ENCODE measurements around the gene MCOLN2.
"Not testable (repeated sequence)": the region's sequence is repeated elsewhere in the genome, so short reads cannot be mapped to it uniquely, and the experiment has no call there.

Gene MCOLN2

DNA sequence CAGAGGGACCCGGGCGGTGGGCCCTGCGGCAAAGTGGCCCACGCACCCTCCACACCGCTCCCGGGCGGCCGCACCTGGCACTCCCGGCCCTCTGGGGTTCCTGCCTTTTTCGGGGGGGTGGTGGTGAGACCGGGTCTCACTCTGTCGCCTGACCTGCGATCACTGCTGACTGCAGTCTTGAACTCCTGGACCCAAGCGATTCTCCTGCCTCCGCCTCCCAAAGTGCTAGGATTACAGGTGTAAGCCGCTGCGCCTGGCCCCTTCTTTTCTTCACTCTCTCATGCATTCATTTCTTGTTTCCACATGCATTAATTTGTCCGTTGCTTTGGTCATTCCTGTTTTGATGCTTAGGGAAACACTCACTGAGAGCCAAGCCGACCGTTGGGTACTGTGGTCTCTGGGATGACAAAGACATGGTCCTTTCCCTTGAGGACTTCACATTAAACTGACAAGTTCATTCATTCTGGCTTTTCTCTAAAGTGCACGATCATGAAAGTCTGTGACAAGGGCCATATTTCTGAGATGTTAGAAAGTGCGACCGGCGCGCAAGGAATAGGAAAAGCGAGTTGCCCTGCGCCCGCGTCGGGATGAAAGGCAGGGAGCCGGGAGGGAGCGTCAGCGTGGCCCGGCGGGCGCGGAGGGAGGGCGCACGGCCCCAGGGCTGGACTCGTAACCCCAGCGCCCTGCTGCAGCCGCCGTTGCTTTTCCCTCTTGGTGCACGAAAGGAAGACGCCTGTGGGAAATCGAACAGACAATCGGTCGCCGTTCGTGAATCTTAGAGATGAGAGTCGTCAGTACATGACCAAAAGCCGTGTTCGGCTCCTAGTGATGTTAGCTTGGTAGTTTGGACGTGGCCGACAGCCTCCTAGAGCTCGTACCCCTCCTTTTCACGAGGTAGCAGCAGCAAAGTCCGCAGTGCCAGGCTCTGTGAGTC lies 1.0 kb upstream of the MCOLN2 start:
- ATAC-seq (ENCODE audit: low read depth) (peak; percentile 47), DNase-seq (ENCODE audit: low spot score) (no peak)
- H3K4me3 ChIP-seq (ENCODE audit: severe bottlenecking) = peak overlapping the region; percentile 34
- TF ChIP-seq, protein P1, sequence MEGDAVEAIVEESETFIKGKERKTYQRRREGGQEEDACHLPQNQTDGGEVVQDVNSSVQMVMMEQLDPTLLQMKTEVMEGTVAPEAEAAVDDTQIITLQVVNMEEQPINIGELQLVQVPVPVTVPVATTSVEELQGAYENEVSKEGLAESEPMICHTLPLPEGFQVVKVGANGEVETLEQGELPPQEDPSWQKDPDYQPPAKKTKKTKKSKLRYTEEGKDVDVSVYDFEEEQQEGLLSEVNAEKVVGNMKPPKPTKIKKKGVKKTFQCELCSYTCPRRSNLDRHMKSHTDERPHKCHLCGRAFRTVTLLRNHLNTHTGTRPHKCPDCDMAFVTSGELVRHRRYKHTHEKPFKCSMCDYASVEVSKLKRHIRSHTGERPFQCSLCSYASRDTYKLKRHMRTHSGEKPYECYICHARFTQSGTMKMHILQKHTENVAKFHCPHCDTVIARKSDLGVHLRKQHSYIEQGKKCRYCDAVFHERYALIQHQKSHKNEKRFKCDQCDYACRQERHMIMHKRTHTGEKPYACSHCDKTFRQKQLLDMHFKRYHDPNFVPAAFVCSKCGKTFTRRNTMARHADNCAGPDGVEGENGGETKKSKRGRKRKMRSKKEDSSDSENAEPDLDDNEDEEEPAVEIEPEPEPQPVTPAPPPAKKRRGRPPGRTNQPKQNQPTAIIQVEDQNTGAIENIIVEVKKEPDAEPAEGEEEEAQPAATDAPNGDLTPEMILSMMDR (IDR thresholded peaks at IDR 0.05; ENCODE audit: poor library complexity, severe bottlenecking) = no peak
- H3K27ac ChIP-seq (ENCODE audit: poor library complexity, severe bottlenecking) = no peak overlapping the region
- no peaks in the 10 kb centered on the region for H3K36me3 ChIP-seq (ENCODE audit: low read depth)
- H3K9me3 ChIP-seq (ENCODE audit: severe bottlenecking) = no peaks in the 10 kb centered on the region
- H3K27me3 ChIP-seq (ENCODE audit: insufficient read depth, poor library complexity, severe bottlenecking) = peaks cover 42% of the 10 kb centered on the region
- no peaks in the 10 kb centered on the region for H3K4me1 ChIP-seq (ENCODE audit: insufficient read depth, poor library complexity, severe bottlenecking)

- Histone ChIP-seq H3K4me3 (ENCODE audit: severe bottlenecking) (no peak overlapping the region), H3K36me3 (ENCODE audit: low read depth) (no peaks in the 10 kb centered on the region), H3K27ac (ENCODE audit: poor library complexity, severe bottlenecking) (no peak overlapping the region), H3K27me3 (ENCODE audit: insufficient read depth, poor library complexity, severe bottlenecking) (peaks cover 31% of the 10 kb centered on the region), H3K4me1 (ENCODE audit: insufficient read depth, poor library complexity, severe bottlenecking) (no peaks in the 10 kb centered on the region), H3K9me3 (ENCODE audit: severe bottlenecking) (no peaks in the 10 kb centered on the region)
- TF ChIP-seq, protein P1 (IDR thresholded peaks at IDR 0.05; ENCODE audit: poor library complexity, severe bottlenecking) = no peak
- ATAC-seq (ENCODE audit: low read depth) (no peak), DNase-seq (ENCODE audit: low spot score) (no peak)
Measured at GRCh38 chr1:84995484-84996334, 1.2 kb downstream of the MCOLN2 start.

DNA sequence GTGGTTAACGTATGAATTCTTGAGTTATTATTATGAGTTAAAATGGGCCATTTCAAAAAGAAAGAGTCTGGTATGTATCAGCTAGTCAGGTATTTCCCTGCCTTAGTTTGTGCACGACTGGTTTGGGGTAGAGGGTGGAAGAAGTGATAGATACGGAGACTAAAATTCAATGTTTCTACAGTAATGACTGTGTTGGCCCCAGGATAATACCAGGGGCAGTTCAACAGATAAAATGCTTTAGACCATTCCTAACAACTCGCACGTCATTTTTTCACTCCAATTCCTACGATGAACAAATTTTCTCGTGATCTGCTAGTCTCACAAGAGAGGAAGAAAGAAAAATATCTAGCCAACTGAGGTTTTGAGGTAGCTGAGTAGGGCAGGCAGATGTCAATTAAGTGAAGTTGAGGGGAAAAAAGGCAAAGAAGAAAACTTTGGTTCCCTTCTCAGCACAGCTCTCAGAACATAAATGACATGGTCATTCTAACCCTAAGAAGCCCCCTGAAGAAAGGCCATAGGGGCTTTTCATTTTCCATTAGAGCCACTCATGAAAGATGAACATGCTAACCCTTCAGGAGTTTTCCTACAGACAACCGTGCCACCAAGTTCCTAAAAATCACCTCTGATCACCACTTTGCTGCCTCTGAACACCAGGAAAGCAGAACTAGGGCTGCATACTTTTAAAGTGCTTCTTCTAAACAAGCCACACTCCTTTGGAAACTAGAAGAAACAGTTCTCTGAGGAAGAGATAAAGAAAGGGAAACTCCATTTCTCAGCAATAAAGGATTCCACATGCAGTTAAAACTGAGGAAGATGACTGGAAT lies 5.6 kb downstream of the MCOLN2 start:
- Histone ChIP-seq H3K27me3 (ENCODE audit: insufficient read depth, poor library complexity, severe bottlenecking) (no peaks in the 10 kb centered on the region), H3K9me3 (ENCODE audit: severe bottlenecking) (no peaks in the 10 kb centered on the region), H3K4me3 (ENCODE audit: severe bottlenecking) (no peak overlapping the region), H3K36me3 (ENCODE audit: low read depth) (no peaks in the 10 kb centered on the region), H3K4me1 (ENCODE audit: insufficient read depth, poor library complexity, severe bottlenecking) (no peaks in the 10 kb centered on the region), H3K27ac (ENCODE audit: poor library complexity, severe bottlenecking) (no peak overlapping the region)
- ATAC-seq (ENCODE audit: low read depth) (no peak), DNase-seq (ENCODE audit: low spot score) (no peak)
- TF ChIP-seq, protein P1 (IDR thresholded peaks at IDR 0.05; ENCODE audit: poor library complexity, severe bottlenecking) = no peak

DNA sequence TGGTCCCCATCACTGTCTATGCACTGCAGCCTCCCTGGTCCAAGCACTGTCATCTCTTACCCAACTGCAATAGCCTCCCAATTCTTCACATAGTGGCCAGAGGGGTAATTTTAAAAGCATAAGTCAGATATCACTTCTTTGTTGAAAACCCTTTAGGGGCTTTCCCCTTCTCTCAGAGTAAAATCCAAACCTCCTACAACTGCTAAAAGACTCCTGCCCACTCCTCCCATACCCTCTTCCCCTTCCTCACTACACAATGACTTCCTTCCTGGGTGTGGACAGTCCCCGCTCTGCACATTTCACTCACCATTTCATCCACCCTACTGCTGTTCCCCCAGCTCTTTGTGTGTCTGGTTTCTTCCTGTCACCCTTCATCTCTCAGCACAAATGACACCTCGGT lies 8.3 kb downstream of the MCOLN2 start:
- TF ChIP-seq, protein P1 (IDR thresholded peaks at IDR 0.05; ENCODE audit: poor library complexity, severe bottlenecking) = no peak

DNA sequence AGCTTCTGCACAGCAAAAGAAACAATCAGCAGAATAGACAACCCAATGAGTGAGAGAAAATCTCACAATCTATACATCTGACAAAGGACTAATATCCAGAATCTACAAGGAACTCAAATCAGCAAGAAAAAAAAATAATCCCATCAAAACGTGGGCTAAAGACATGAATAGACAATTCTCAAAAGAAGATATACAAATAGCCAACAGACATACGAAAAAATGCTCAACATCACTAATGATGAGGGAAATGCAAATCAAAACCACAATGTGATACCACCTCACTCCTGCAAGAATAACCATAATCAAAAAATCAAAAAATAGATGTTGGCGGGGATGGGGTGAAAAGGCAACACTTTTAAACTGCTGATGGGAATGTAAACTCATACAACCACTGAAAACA lies 10.4 kb downstream of the MCOLN2 start:
- not testable (repeated sequence) for H3K4me1 ChIP-seq (ENCODE audit: insufficient read depth, poor library complexity, severe bottlenecking); DNase-seq (ENCODE audit: low spot score); H3K9me3 ChIP-seq (ENCODE audit: severe bottlenecking); ATAC-seq (ENCODE audit: low read depth); H3K27me3 ChIP-seq (ENCODE audit: insufficient read depth, poor library complexity, severe bottlenecking); H3K36me3 ChIP-seq (ENCODE audit: low read depth); H3K4me3 ChIP-seq (ENCODE audit: severe bottlenecking); H3K27ac ChIP-seq (ENCODE audit: poor library complexity, severe bottlenecking)

More for the DNA sequence above, 8.3 kb downstream of the MCOLN2 start:
- no peaks in the 10 kb centered on the region for H3K4me1 ChIP-seq (ENCODE audit: insufficient read depth, poor library complexity, severe bottlenecking)
- DNase-seq (ENCODE audit: low spot score) (no peak), ATAC-seq (ENCODE audit: low read depth) (no peak)
- no peaks in the 10 kb centered on the region for H3K36me3 ChIP-seq (ENCODE audit: low read depth)
- H3K27ac ChIP-seq (ENCODE audit: poor library complexity, severe bottlenecking) = no peak overlapping the region
- no peaks in the 10 kb centered on the region for H3K9me3 ChIP-seq (ENCODE audit: severe bottlenecking)
- no peak overlapping the region for H3K4me3 ChIP-seq (ENCODE audit: severe bottlenecking)
- no peaks in the 10 kb centered on the region for H3K27me3 ChIP-seq (ENCODE audit: insufficient read depth, poor library complexity, severe bottlenecking)

Measured in RWPE2 (cell line).